Right renal cortex interstitium (tissue), 3 donors: ENCODE measurements around the gene LTK. TPM values are rescaled to one million over a fixed set of nuclear protein-coding genes. Genes with fewer than 3 reads are reported as not detected.

ENCODE experiments used
- DNase-seq, 3 donors: peaks; one replicate each; pipeline ENCODE4 v3.0.0-alpha.2; 2013; ENCODE audit warnings: low read depth in 3 of 3, low spot score in 2 of 3
- polyA plus RNA-seq, 3 donors: library from polyadenylated mRNA; unstranded; fragments of 120-200 nt; gene quantifications; one replicate each; pipeline ENCODE4 v1.2.1, GENCODE V29; 2013; ENCODE audit not compliant: insufficient read length in 3 of 3

LTK gene
- polyA plus RNA-seq, 3 donors: 1.4 to 1.6 (median 1.5) TPM

DNA sequence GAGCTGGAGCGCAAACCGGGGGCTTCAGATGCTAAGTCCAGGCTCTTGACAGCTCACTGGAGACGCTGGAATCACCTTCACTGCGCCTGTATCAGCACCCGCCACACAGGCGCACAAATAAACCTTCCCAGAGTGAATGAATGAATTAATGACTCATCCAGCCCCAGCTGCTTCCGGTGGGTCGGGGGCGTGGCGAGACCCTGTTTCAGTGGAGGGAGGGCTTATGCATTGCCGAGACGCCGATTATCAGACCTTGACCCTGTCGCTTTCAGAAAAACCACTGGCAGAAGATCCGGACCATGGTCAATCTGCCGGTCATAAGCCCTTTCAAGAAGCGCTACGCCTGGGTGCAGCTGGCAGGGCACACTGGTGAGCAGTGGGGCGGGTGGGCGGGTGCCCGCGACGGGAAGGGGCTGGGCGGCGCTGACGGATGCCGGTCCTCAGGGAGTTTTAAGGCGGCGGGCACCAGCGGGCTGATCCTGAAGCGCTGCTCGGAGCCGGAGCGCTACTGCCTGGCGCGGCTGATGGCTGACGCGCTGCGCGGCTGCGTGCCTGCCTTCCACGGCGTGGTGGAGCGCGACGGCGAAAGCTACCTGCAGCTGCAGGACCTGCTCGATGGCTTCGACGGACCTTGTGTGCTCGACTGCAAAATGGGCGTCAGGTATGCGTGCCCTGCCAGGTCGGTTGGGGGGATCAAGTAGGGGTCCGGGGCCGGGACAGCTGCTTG, 12.3 kb downstream of the LTK start:
- DNase-seq: no peak

DNA sequence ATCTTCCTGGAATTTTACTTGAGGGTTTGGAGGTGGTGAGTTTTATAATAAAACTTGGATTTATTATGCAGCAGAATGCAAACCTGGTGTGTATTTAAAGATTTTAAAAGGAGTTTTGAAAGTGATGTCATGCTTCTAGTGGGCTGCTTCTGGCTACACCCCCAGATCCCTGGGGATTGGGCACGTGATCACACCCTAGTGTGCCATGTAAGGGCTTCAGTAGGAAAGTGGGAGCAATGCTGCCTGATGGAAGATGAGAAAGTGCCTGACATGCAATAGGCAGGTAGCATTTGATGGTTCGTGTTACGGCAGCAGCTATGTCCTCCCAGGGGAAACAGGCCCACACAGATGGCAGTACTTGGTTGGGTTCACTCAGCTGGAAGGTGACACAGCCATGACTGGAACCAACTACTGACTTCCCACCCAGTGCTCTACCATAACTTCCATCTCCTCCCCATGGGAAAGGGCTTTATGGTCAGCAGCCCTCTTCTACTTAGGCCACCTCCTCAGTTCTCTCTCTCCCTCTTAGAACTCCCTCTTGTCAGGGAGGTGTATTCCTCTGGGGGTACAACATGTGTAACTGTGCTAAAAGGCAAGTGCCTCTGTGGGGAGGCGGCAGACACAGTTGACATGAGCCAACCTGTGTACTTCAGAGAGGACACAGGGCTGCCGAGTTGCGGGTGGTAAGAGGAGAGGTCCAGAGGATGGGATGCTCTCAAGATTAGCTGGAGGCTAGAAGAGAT, 14.3 kb downstream of the LTK start:
- DNase-seq: no peak

DNA sequence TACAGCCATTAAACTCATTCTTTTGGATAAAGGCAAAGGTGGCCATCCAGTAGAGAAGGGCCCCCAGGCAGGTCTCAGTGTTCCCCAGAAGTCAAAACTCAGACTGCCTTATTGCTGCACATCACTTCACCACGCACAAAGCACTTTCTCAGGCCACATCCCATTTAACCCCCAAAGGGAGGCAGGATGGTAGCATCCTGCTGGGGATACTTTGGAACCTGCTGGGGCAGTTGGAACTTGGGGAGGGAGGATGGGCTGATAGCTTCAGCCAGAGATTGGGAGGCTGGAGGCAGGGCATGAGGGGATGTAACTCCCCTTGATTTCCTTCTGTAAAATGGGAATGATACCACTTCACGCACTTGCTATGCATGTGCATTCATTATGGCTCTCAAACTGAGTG, 15.0 kb downstream of the LTK start:
- DNase-seq: no peak

DNA sequence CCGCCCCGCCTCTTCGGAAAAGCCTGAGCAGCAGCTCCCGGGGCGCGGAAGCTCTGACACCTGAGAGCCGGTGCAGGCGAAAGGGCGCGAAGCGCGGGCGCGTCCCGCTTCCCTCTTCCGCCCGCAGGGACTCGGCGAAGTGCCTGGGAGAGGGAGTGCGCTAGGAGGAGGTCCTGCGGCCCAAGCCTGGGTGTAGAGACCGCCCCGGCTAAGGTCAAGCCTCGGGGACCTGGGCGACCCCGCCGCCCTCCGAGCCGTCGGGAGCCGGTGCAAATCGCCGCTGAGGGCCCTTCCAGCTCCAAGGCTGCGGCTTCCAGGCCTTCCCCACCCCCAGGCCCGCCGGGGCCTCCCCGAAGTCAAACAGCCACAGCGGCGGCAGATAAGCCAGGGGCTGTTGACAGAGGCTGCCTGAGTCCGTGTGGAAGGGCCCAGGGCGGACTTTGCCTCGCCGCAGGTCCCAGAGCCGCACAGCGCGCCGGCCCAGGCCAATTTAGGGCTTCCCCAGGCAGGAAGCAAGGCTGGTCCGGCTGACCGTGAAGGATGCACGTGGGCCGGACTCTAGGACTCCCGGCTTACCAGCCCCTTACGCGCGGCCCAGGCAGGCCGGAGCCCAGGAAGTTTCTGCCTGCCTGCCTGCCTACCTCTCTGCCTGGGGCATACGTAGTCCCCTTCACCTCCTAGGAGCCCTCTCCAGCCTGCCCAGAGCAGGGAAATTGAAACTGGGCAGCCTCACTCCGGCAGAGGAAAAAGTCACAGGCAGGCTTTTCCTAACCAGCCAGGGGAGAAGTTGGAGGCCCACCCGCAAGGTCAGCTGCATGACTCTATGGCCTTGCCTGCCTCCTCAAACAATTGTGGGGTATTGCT, 17.7 kb downstream of the LTK start:
- DNase-seq: no peak

DNA sequence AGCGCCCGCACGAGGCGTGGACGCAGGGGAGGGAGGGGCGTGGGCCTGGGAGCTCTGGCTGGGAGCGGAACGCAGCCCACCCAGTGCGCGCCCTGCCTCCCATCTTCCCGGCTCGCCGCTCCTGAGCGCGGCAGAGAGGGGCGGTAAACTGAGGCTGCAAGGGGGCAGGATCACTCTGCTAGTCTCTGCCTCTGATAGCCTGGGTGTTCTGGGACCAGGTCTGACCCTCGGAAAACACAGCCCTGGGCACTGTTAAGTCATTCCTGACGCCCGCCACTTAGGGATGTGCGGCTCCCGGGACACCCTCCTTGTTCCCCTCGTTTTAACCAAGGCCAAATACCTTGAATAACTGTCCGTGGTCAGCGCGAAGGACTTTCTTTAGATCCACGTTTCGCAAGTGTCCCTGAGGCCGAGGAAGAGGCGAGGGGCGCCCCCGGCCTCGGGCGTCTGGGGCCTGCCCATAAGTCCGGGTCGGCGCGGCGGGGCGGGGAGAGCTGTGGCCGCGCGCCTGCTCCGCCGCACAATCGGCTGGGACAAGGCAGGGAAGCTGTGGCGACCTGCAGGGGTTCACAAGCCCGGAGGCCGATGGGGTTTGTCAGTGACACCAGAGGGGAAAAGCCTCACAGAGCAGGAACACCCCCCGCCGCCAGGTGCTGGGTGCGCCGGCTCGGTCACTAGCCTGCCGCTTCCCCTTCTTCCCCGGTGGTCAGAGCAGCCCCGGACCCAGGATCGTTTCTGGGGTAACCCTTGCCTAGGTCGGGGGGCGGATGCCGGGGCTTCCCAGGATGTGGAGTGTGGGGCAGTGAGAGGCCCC, 18.5 kb downstream of the LTK start:
- no peak for DNase-seq

DNA sequence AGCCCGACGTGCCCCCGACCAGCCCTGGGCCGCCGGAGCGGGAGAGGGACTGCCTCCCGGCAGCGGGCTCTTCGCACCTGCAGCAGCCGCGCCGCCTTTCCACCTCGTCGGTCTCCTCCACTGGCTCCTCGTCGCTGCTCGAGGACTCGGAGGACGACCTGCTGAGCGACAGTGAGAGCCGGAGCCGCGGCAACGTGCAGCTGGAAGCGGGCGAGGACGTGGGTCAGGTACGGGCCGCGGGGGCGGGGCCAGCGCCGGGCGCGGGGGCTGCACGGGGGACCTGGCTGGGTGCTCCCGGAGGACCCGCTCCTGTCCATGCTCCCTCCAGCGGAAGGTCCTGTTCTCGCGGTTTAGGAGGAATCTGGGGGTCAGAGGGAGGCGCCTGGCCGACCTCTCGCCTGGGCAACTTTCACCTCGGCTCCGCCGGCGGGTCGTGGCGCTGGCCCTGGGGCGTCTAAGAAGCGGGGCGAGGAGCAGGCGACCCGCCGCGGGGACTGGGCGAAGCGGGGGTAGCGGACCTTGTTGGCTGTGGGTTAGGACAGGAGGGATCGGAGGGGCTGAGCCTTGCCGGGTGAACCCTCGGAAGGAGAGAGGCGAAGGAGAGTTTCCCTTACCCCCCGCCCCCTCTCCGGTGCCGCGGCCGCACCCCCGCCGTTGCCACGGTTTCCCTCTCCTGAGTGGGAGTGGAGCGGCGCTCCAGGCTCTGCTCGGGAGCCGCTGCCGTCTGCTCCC, 19.3 kb downstream of the LTK start:
- no peak for DNase-seq

DNA sequence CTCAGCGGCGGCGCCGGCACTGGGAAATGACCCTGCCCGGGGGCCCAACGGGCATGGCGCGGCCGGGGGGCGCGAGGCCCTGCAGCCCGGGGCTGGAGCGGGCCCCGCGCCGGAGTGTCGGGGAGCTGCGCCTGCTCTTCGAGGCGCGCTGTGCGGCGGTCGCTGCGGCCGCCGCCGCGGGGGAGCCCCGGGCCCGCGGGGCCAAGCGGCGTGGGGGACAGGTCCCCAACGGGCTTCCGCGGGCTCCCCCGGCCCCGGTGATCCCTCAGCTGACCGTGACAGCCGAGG, 19.8 kb downstream of the LTK start:
- DNase-seq: no peak

DNA sequence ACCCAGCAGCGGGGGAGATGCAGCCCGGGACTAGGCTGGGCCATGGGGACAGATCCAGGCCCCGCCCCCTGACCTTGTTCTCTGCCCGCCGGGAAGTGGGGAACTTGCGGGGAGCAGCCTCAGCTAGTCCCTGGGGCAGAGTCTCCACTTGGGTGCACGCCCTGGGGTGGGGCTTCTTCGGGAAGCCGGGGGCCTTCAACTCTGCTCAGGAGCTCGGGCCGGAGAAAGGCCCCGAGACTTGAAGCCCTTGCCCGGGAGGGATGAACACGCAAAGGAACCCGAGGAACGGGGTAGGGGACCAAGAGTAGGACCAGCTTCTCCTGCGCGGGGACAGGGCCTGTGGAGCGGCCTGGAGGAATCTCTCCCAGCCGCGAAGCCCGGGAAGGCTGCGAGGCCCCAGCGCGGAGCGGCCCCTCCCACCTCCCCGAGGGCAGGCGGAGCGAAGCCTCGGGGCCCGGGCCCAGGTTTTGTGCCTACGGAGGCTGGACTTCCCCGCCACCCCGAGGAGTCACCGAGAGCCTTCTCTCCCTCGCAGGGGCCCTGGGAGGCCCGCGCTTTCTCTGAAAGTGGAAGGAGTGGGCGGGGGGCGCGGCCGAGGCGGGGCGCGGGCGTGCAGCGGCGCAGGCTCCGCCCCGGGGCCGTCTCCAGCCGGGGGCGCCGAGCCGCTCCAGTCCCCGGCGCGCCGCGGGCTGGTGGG, 20.3 kb downstream of the LTK start, which contains the start of gene ITPKA:
Gene ITPKA (plus strand): TSS at position 670 of the 697 bp plus-strand sequence. CDS start 54 bp downstream, outside the sequence.
- no peak for DNase-seq

DNA sequence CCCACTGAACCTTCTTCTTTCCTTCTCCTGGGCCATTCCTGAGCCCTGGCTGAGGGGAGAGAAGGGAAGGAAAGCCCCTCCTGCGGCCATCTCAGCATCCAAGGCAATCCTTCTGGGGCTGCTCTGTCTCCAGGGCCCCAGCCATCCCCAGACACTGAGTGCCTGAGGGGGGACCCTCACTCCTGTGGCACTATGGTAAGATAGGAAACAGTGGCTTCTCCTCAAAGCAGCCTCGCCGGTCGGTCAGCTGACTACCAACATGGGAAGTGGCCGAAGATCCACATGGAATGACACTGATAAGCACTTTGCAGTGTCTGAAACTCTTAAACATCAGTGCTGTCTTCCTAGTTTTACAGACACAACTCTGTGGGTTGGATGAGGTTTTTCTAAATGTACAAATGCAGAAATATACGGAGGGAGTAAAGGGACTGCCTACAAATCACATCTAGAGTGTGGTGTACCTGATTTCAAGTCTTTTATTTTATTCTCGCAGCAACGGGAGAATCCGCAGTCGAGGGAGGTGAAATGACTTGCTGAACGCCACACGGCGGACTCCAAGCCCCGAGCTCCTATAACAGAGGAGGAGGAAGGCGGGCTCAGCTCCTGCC, 20.9 kb downstream of the LTK start:
- DNase-seq: no peak

DNA sequence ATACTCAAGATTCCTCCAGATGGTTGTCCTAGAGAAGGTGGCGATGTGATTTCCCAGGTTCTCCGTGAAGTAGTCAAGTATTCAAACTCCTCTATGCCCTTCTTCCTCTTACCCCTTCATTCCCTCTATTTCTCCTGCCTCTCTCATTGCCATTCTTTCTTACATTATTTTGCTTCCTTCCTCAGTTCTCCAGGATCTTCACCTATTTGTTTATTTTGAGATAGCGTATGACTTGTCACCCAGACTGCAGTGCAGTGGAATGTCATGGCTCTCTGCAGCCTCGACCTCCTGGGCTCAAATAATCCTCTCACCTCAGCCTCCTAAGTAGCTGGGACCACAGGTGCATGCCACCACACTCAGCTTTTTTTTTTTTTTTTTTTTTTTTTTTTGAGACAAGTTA, 21.7 kb downstream of the LTK start:
- no peak for DNase-seq

DNA sequence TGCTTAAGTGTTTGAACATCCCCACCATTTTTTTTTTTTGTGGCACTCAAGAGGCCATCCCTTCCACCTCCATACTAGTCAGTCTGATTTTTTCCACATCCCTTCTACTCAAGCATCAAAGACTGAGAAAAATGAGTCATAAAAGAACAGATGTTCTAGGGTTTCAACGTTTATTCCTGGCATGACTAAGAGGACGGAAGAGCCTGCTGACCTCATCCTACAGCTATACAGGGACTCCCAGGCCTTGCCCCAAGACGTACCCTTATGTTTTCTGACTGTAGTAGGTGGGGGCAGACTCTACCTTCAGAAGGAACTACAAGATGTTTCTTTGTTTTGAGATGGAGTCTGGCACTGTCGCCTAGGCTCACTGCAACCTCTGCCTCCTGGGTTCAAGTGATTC, 23.3 kb downstream of the LTK start:
- no peak for DNase-seq

DNA sequence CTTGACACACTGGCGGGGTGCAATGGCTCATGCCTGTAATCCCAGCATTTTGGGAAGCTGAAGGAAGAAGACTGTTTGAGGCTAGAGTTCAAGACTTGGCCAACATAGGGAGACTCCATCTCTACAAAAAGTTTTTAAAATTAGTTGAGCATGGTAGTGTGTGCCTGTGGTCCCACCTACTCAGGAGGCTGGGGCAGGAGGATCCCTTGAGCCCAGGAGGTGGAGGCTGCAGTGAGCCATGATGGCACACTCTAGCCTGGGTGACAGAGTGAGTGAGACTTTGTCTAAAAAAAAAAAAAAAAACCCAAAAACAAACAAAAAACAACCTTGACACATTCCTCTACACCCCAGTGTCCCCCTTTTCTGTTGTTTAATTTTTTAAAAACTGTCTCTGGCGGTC, 24.0 kb downstream of the LTK start:
- DNase-seq: no peak

DNA sequence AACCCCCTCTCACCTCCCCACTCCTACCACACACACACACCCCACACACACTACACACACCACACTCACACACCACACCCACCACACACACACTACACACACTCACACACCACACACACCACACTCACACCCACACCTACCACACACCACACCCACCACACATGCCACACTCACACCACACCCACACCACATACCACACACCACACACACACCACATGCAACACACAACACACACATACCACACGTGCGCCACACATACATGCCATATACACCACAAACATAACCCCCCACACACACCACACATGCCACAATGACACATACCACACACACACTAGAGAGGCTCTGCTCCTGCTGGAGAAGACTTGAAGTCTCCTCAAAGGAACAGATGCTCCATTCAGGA, 25.8 kb downstream of the LTK start:
- DNase-seq: no peak

DNA sequence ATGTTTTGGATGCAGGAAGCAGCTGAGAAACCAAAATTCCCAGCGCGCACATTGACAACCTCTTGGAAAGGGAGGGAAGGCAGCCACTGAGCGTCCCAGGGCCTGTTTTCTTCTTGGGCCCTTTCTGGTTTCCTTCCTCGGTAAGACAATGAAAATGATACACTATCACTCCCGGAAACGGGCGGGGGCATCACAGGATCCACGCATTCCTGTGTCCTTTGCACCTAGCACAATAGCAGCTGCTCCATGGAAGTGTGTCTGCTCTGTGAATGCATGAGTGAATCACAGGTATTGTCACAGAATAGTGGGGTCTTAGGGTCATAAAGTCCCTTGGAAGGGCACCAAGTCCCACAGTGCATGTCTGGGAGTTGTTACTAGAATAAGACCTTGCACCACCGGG, 26.2 kb downstream of the LTK start:
- no peak for DNase-seq

DNA sequence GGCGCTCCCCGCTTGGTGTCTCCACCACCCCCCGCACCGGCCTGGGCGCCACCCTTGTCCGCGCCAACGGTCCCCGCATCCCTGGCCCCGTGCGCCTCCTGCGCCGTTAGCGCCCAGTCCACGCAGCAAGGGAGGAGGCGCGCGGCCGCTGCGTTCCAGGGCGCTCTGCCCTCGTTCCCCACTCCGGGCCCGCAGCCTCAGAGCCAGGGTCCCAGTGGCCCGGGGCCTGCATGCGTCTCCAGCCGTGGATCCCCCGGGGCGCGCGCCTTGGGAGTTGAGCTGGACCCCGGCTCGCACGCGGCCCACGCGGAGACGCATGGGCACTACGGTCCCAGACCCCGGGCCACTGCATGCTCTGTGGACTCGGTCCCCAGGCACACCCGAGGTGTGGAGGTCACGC, 27.3 kb downstream of the LTK start:
- DNase-seq: no peak

DNA sequence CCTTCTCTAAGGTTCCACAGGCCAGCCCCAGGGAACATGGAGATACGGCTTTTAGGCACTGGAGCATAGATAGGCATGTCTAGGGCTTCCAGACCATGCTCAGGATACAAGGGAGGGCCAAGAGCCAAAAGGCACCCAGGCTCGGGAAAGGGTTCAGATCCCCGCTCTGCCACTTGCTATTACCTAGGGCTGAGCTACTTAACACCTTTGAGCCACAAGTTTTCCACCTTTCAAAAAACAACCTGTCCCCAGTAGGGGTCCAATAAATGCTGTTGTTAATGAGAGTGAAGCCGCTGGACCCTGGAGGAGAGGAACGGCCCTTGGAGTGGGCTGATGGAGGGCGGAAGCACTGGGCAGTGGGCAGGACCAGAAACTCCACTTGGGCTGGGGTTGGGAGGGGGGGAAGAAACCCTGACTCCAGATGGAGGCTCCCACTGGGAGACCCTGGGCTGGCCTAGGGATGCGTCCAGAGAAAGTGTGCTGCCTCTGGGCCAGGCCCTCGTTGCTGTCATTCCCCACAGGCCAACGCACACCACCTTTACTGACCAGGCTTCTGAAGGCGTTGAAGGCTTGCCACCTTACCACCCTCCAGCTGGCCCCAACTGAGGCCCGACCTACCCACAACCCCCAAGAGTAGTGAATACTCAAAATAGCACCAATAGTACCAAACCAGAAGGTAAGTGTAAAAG, 28.5 kb downstream of the LTK start:
- no peak for DNase-seq

DNA sequence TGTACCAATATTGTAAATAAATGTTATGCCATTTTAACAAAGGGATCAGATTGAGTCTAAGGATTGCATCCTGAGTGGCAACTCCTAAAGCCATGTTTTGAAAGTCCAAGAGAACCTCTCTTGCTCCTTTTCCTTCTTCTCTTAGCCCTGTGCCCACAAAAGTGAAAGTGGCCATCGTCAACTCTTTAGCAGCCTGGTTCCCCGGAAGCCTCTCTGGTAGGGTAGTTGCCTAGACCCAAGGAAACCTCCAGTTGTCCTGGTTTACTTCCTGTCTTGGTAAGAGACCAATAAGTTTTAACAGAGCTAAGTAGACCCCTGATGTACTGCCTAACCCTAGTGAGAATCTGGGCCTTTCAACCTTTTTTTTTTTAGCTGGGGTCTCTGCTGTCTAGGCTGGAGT, 30.1 kb downstream of the LTK start:
- DNase-seq: no peak

DNA sequence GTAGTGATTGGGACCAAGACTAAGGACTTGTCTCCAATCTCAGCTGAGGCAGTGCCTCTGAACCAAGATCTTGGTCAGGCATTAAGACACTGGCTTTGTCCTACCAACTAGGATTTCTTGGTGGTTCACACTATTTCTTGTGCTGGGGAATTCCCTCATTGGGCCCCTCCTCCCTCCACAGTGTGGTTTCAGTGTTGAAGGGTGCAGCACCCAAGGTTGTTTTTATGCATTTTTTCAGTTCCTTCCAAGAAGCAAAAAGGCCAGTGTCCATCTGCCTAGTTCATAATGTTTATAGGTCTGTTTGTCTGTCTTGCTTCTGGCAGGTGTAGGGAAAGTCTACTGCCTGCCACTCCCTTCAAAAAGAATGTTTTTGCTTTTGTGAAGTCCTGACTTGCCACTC, 30.5 kb downstream of the LTK start:
- DNase-seq: no peak
